GM21825 (cell line): Measurements from ENCODE around the gene SIRT7.
"Not testable (repeated sequence)": the region's sequence is repeated elsewhere in the genome, so short reads cannot be mapped to it uniquely, and the experiment has no call there.

Source experiments
- ATAC-seq: cut with Tn5 transposase; IDR thresholded peaks from one replicate; pipeline ENCODE4 v1.9.1; 2021; ENCODE audit warnings: mild to moderate bottlenecking, moderate library complexity; ENCODE audit not compliant: unreplicated experiment

The SIRT7 gene

DNA sequence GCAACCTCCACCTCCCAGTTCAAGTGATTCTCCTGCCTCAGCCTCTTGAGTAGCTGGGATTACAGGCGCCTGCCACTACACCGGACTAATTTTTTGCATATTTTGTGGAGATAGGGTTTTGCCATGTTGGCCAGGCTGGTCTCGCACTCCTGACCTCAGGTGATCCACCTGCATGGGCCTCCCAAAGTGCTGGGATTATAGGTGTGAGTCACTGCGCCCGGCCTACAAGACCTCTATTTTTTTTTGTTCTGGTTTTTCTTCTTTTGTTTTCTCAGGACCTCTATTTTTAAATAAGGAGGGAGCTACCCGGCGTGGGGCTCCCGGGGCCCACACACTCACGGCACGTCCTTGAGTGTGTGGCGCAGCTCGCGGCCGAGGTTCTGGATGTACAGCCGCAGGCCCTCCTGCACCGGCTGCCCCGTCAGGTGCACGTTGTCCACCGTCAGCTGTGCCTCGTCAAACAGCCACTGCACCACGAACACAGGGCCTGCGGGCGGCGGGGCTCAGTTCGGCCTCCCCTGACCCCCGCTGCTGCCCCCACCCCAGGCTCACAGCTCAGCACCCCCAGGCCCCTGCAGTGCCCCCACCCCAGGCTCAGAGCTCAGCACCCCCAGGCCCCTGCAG is 37.2 kb upstream of the SIRT7 start:
- ATAC-seq = no peak

DNA sequence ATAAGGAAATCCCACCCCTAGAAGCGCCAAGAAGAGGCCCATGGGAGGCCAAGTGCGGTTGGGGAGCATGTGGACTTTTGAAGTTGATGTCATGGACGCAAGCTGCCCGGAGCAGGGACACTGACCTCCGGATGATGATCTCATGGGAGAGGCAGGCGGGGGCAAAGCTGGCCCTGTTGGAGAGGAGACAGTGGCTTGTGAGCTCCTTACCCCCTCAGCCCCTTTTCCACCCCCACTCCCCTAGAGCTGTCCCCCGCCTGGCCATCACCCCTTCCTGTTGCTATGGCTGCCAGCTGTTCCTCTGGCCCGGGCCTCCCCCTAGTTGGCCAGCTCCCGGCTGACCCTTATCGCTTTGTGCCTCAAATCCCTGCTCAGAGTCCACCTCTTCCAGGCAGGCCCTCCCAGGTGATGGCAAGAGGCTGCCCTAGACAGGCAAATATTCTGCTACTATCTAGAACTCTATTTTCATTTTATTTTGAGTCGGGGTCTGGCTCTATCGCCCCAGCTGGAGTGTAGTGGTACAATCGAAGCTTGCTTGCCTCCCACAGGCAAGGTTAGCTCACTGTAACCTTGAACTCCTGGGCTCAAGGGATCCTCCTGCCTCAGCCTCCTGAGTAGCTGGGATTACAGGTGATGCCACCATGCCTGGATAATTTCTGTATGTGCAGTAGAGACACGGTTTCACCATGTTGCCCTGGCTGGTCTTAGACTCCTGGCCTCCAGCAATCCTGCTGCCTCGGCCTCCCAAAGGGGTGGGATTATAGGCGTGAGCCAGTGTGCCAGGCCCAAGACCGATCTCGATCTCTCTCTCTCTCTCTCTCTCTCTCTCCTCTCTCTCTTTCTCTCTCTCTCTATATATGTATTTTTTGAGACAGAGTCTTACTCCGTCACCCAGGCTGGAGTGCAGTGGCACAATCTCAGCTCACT is 36.4 kb upstream of the SIRT7 start:
- ATAC-seq = no peak

DNA sequence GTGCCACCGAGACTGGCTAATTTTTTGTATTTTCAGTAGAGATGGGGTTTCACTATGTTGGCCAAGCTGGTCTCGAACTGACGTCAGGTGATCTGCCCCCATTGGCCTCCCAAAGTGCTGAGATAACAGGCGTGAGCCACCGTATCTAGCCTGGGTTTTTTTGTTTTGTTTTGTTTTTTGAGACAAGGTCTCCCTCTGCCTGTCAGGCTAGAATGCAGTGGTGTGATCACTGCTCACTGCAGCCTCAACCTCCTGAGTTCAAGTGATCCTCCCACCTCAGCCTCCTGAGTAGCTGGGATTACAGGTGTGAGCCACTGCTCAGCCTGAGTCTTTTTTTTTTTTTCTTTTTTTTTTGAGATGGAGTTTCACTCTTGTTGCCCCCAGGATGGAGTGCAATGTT is 35.5 kb upstream of the SIRT7 start:
- not testable (repeated sequence) for ATAC-seq

GRCh38 chr17:81952792-81953228 is 34.8 kb upstream of the SIRT7 start:
- ATAC-seq = no peak

DNA sequence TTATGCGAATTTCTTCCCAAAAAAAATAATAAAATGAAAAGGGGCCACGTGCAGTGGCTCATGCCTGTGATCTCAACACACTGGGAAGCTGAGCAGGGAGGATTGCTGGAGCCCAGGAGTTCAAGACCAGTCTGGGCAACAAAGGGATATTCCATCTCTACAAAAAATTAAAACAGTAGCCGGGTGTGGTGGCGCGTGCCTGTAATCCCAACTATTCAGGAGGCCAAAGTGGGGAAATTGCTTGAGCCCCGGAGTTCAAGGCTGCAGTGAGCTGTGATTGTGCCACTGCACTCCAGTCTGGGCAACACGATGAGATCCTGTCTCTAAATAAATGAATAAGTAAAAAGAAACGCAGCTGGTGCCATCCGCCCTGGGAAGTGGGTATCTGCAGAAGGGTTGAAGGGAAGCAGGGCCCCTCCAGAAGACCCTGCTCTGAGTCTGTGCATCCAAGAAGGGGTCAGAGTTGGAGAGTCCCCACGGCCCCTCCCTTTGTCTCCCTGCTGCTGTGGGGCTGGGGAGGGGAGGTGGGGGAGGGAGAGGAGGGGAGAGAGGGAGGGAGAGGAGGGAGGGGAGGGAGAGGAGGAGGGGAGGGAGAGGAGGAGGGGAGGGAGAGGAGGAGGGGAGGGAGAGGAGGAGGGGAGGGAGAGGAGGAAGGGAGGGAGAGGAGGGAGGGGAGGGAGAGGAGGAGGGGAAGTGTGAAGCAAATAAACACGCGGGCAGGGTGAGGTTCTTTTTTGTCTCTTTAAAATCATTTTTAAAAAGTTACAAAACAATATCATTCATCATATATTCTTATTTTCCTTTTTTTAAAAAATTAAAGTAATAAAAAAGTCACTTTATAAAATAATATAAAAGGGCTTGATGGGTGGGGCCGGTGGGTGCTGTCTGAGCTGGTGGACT is 34.1 kb upstream of the SIRT7 start:
- no peak for ATAC-seq

- no peak for ATAC-seq
Observed at GRCh38 chr17:81950501-81950900, 32.5 kb upstream of the SIRT7 start.

- no peak for ATAC-seq
Observed at GRCh38 chr17:81948635-81949378, 30.8 kb upstream of the SIRT7 start.

DNA sequence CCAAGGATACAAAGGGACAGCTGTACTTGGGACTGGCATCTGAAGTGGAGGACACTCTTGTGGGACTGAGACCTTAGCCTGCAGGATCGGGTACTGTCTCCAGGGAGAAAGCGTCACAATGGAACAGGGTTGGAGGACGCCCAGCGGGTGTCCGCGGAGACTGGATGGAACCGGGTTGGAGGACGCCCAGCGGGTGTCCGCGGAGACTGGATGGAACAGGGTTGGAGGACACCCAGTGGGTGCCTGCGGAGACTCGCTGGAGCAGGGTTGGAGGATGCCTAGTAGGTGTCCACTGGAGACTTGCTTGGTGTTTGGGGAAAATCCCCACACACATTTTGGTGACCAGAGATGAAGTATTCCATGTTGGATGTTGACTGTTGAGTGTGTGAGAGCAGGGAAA is 29.2 kb upstream of the SIRT7 start, which contains the start of gene MYADML2:
MYADML2 (minus strand) TSS at position 45 of the 400 bp plus-strand sequence. CDS start 5,492 bp downstream, outside the sequence.
- no peak for ATAC-seq

DNA sequence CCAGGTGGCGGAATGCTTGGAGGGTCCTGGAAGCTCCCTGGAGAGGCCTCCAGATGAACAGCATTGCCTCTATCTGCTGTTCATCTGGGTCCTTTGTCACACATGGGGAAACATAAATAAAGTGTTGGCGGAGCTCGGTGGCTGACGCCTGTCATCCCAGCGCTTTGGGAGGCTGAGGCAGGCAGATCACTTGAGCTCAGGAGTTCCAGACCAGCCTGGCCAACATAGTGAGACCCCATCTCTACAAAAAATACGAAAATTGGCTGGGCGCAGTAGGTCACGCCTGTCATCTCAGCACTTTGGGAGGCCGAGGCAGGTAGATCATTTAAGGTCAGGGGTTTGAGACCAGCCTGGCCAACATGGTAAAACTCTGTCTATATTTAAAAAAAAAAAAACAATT is 26.9 kb upstream of the SIRT7 start:
- ATAC-seq = no peak

- ATAC-seq = no peak
Observed at GRCh38 chr17:81942167-81942553, 24.2 kb upstream of the SIRT7 start.

GRCh38 chr17:81941484-81942166 is 23.6 kb upstream of the SIRT7 start:
- ATAC-seq = no peak

DNA sequence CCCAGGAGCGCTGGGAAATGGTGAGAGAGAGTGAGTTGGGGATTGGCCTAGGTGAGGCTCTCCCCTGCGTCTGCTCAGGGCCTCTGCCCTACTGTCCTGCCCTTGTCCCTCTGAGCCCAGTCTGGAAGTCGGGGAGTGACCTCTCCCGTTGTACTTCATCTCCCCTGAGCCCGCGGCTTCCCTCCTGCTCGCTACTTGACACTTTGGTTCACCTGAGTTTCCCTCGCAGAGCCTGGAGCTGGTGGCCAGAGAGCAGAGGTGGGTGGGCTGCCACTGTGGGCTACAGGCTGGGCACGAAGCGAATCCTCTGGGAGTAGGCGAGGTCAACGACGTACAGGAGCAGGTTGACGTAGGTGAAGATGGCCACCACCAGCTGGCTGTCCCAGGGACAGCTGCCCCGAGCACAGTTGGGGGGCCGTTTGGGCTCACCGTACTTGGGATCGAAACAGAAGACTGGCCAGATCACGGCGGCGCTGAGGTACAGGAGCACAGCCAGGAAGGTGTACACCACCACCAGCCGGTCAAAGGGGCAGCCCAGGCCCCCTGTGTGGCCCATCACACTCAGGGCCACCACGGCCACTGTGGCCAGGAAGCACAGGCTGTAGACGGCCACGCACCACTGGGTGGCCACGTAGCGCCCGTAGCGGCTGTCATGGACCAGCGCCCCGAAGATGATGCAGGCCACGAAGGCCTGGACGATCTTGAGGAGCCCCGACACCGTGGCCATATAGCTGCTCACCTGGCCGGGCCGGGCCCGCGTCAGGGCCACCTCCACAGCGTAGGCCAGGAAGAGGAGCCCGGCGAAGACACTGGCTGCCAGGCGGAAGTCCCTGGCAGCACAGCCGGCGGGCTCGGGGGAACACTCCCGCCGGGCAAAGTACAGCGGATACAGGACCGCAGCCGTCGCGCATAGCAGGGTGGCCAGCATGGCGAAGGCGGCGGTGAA is 22.8 kb upstream of the SIRT7 start:
- ATAC-seq = no peak

DNA sequence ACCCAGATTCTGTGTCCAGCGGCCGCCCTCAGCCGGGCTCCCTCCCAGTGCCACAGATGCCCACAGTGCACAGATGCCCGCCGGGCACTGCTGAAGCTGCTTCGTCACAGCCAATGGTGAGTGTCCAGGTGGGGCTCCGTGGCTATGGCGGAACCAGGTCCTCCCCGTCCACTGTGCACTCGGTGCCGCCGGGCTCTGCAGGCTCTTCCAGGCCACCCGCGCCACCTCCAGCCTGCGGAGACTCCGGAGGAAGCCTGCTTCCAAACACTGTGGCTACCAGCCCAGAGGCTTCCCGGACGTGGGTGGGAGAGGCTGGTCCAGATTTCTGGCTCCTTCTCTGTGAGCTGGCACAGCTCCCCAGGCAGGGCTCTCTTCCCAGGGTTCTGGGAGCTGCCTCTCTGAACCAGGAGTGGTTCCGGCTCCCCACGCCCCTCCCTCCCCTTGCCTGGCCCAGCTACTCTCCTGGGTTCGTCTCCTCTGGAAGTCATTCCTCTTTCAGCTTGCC is 22.0 kb upstream of the SIRT7 start:
- ATAC-seq = no peak

GRCh38 chr17:81939218-81939617 is 21.2 kb upstream of the SIRT7 start:
- ATAC-seq = no peak

GRCh38 chr17:81935709-81936084 is 17.7 kb upstream of the SIRT7 start:
- ATAC-seq = no peak

DNA sequence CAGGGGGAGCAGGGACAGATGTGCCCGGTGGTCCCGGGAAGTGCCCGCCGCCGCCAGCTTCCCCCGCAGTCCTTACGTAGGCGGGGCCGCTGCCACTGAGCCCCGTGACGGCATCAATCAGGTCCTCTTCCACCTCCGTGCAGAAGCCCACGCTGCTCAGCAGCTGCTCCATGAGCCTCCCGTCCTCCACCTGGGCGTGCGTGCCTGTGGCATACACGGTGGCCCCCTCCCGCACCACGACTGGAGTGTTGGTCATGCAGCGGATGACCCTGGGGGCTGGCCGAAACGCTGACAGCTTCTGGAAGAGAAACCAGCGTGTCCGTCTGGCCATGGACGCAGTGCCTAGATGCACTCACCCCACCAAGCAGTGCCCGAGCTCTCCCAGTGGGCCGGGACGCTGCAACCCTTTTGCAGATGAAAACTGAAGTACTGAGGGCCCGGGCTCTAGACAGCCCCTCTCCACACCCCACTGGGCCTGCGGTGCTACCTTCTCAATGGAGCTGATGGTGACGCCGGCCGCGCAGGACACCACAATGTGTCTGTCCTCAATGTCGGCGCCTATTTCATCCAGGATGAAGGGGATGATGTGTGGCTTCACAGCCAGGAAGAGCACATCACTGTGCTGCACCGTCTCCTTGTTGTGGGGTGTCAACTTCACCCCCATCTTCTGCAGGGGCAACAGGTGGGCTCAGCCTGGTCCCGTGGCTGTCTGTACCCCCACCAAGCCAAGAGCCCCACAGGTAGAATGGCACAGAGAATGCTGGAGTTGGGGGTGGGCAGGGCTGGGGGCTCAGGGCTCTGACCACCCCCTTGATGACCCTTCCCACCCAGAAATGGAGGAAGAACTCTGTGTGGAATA is 17.1 kb upstream of the SIRT7 start:
- no peak for ATAC-seq

GRCh38 chr17:81934098-81934757 is 16.3 kb upstream of the SIRT7 start:
- ATAC-seq = no peak
